Measurements from ENCODE around the gene FAM168B.

- no peak for TF ChIP-seq TAF1 (IDR thresholded peaks at IDR 0.05; ENCODE audit: low read depth)
- TF ChIP-seq USF1 (IDR thresholded peaks at IDR 0.05), result no peak
- no peak for TF ChIP-seq MAX (IDR thresholded peaks at IDR 0.05)
- no peak for TF ChIP-seq NFIC (IDR thresholded peaks at IDR 0.05)
- no peak for TF ChIP-seq YY1 (IDR thresholded peaks at IDR 0.05; ENCODE audit: low read depth)
- no peak for TF ChIP-seq CEBPB (IDR thresholded peaks at IDR 0.05)
- TF ChIP-seq RAD21 (IDR thresholded peaks at IDR 0.05; ENCODE audit: low read depth), result no peak
- TF ChIP-seq EP300 (IDR thresholded peaks at IDR 0.05; ENCODE audit: borderline replicate concordance), result no peak
- no peak for TF ChIP-seq TCF12 (IDR thresholded peaks at IDR 0.05; ENCODE audit: low read depth)
These were observed 47.8 kb downstream of the FAM168B start for GRCh38 chr2:131045286-131046027.

All from Ishikawa (cell line).